Mesendoderm (in vitro differentiated cells): ENCODE data around the gene LRRC15.

Source experiments
- DNase-seq: peaks from one replicate; pipeline ENCODE4 v3.0.0; 2013
- H2AK5ac ChIP-seq: 2 replicates; pipeline ENCODE4 v1.6.1; 2013; ENCODE audit warnings: low read length, inconsistent platforms
- H2BK120ac ChIP-seq: 2 replicates; pipeline ENCODE4 v1.6.1; 2013; ENCODE audit warnings: low read depth, mild to moderate bottlenecking, low read length, moderate library complexity, mixed read lengths
- H2BK15ac ChIP-seq: replicated peaks from 2 replicates; pipeline ENCODE4 v1.6.1; 2013; ENCODE audit warnings: low read depth, mild to moderate bottlenecking, moderate library complexity
- H2BK5ac ChIP-seq: 2 replicates; pipeline ENCODE4 v1.6.1; 2013; ENCODE audit warnings: low read length, inconsistent platforms
- H3K18ac ChIP-seq: 2 replicates; pipeline ENCODE4 v1.6.1; 2013; ENCODE audit warnings: mild to moderate bottlenecking, low read length, mixed read lengths
- H3K23ac ChIP-seq: one replicate; pipeline ENCODE4 v1.6.1; 2013; ENCODE audit warnings: low read length
- H3K27ac ChIP-seq: 2 replicates; pipeline ENCODE4 v1.5.1; 2013; ENCODE audit warnings: low read depth, mild to moderate bottlenecking, inconsistent platforms, low read length, moderate library complexity
- H3K27me3 ChIP-seq: 2 replicates; pipeline ENCODE4 v1.6.1; 2013; ENCODE audit warnings: low read length, control low read depth, mild to moderate bottlenecking, inconsistent platforms; ENCODE audit not compliant: insufficient read depth, poor library complexity
- H3K36me3 ChIP-seq: 2 replicates; pipeline ENCODE4 v1.6.1; 2013; ENCODE audit warnings: low read length, inconsistent platforms; ENCODE audit not compliant: control insufficient read depth, insufficient read depth
- H3K4ac ChIP-seq: one replicate; pipeline ENCODE4 v1.6.1; 2013; ENCODE audit warnings: low read depth, mild to moderate bottlenecking, low read length, moderate library complexity
- H3K4me1 ChIP-seq: 2 replicates; pipeline ENCODE4 v1.6.1; 2013; ENCODE audit warnings: low read depth, low read length, inconsistent platforms; ENCODE audit not compliant: control insufficient read depth
- H3K4me2 ChIP-seq: 2 replicates; pipeline ENCODE4 v1.6.1; 2013; ENCODE audit warnings: low read length
- H3K4me3 ChIP-seq: 2 replicates; pipeline ENCODE4 v1.5.1; 2013; ENCODE audit warnings: mild to moderate bottlenecking, low read length
- H3K56ac ChIP-seq: one replicate; pipeline ENCODE4 v1.6.1; 2013; ENCODE audit warnings: low read length
- H3K79me1 ChIP-seq: 2 replicates; pipeline ENCODE4 v1.6.1; 2013; ENCODE audit warnings: low read length, inconsistent platforms
- H3K79me2 ChIP-seq: 2 replicates; pipeline ENCODE4 v1.6.1; 2013; ENCODE audit warnings: mild to moderate bottlenecking, low read length; ENCODE audit not compliant: control insufficient read depth, insufficient read depth
- H3K9ac ChIP-seq: 2 replicates; pipeline ENCODE4 v1.6.1; 2013; ENCODE audit warnings: low read length, inconsistent platforms
- H4K5ac ChIP-seq: one replicate; pipeline ENCODE4 v1.6.1; 2013; ENCODE audit warnings: low read length
- H4K8ac ChIP-seq: one replicate; pipeline ENCODE4 v1.6.1; 2013; ENCODE audit warnings: low read depth, mild to moderate bottlenecking, control low read depth, low read length, moderate library complexity
- WGBS: extraction: QIAGEN DNeasy Blood & Tissue Kit; methylation state at CpG from one replicate; pipeline ENCODE4 v1.1.7; 2013; ENCODE audit warnings: low lambda C conversion rate, missing lambda C conversion rate; ENCODE audit not compliant: insufficient coverage; ENCODE audit errors: extremely low coverage; 5-methylcytosine and 5-hydroxymethylcytosine counted together

The LRRC15 gene

GRCh38 chr3:194360568-194360967 is 9.0 kb downstream of the LRRC15 start:
- WGBS, result no CpG with 5 or more reads among the region's 18 CpGs
- H3K4me3 ChIP-seq, result no peak overlapping the region
- H2BK5ac ChIP-seq, result no peak overlapping the region
- no peaks in the 10 kb centered on the region for H3K79me1 ChIP-seq
- H3K27me3 ChIP-seq, result no peaks in the 10 kb centered on the region
- H3K36me3 ChIP-seq, result no peaks in the 10 kb centered on the region
- no peaks in the 10 kb centered on the region for H3K79me2 ChIP-seq
- no peak for DNase-seq
- no peak overlapping the region for H2BK120ac ChIP-seq
- no peak overlapping the region for H4K8ac ChIP-seq
- no peak overlapping the region for H3K23ac ChIP-seq
- H3K18ac ChIP-seq, result no peak overlapping the region
- H3K4me2 ChIP-seq, result no peak overlapping the region
- H3K27ac ChIP-seq, result no peak overlapping the region
- no peak overlapping the region for H2AK5ac ChIP-seq
- H3K9ac ChIP-seq, result no peak overlapping the region
- no peak overlapping the region for H4K5ac ChIP-seq
- no peak overlapping the region for H3K4ac ChIP-seq
- no peak overlapping the region for H2BK15ac ChIP-seq
- H3K4me1 ChIP-seq, result no peaks in the 10 kb centered on the region
- H3K56ac ChIP-seq, result no peak overlapping the region

- DNase-seq, result no peak
- Histone ChIP-seq H3K56ac (no peak overlapping the region), H3K27me3 (no peaks in the 10 kb centered on the region), H4K5ac (no peak overlapping the region), H3K4me3 (no peak overlapping the region), H3K27ac (no peak overlapping the region), H2BK5ac (no peak overlapping the region), H3K9ac (no peak overlapping the region), H3K18ac (no peak overlapping the region), H4K8ac (no peak overlapping the region), H3K36me3 (no peaks in the 10 kb centered on the region), H3K4me2 (no peak overlapping the region), H3K79me1 (no peaks in the 10 kb centered on the region), H2AK5ac (no peak overlapping the region), H2BK15ac (no peak overlapping the region), H3K23ac (no peak overlapping the region), H3K4ac (no peak overlapping the region), H3K79me2 (no peaks in the 10 kb centered on the region), H2BK120ac (no peak overlapping the region), H3K4me1 (no peaks in the 10 kb centered on the region)
- WGBS, result no CpG with 5 or more reads among the region's 11 CpGs
Measured at GRCh38 chr3:194357681-194358080, 11.9 kb downstream of the LRRC15 start.

GRCh38 chr3:194355379-194355778 is 14.2 kb downstream of the LRRC15 start:
- Histone ChIP-seq H3K9ac (no peak overlapping the region), H3K18ac (no peak overlapping the region), H4K5ac (no peak overlapping the region), H3K79me2 (no peaks in the 10 kb centered on the region), H3K36me3 (no peaks in the 10 kb centered on the region), H2AK5ac (no peak overlapping the region), H3K56ac (no peak overlapping the region), H3K27ac (no peak overlapping the region), H3K27me3 (no peaks in the 10 kb centered on the region), H2BK5ac (no peak overlapping the region), H2BK120ac (no peak overlapping the region), H3K4ac (no peak overlapping the region), H3K4me1 (no peaks in the 10 kb centered on the region), H3K4me2 (no peak overlapping the region), H4K8ac (no peak overlapping the region), H2BK15ac (no peak overlapping the region), H3K79me1 (no peaks in the 10 kb centered on the region), H3K23ac (no peak overlapping the region), H3K4me3 (no peak overlapping the region)
- no CpG with 5 or more reads among the region's 7 CpGs for WGBS
- no peak for DNase-seq

GRCh38 chr3:194354315-194354714 is 15.2 kb downstream of the LRRC15 start:
- no peaks in the 10 kb centered on the region for H3K79me1 ChIP-seq
- no peak for DNase-seq
- no peak overlapping the region for H3K4ac ChIP-seq
- H2BK120ac ChIP-seq, result no peak overlapping the region
- H3K4me1 ChIP-seq, result no peaks in the 10 kb centered on the region
- H3K4me3 ChIP-seq, result no peak overlapping the region
- no peaks in the 10 kb centered on the region for H3K27me3 ChIP-seq
- no peak overlapping the region for H3K56ac ChIP-seq
- no peaks in the 10 kb centered on the region for H3K79me2 ChIP-seq
- H2BK5ac ChIP-seq, result no peak overlapping the region
- H3K23ac ChIP-seq, result no peak overlapping the region
- H3K4me2 ChIP-seq, result no peak overlapping the region
- H3K9ac ChIP-seq, result no peak overlapping the region
- H3K27ac ChIP-seq, result no peak overlapping the region
- no CpG with 5 or more reads among the region's 2 CpGs for WGBS
- no peaks in the 10 kb centered on the region for H3K36me3 ChIP-seq
- no peak overlapping the region for H2AK5ac ChIP-seq
- no peak overlapping the region for H4K8ac ChIP-seq
- H4K5ac ChIP-seq, result no peak overlapping the region
- no peak overlapping the region for H3K18ac ChIP-seq
- no peak overlapping the region for H2BK15ac ChIP-seq

- H3K23ac ChIP-seq, result no peak overlapping the region
- no peaks in the 10 kb centered on the region for H3K79me2 ChIP-seq
- DNase-seq, result no peak
- no peaks in the 10 kb centered on the region for H3K79me1 ChIP-seq
- no peak overlapping the region for H3K56ac ChIP-seq
- no peak overlapping the region for H3K9ac ChIP-seq
- H2AK5ac ChIP-seq, result peak overlapping the region; percentile 92
- H3K4me1 ChIP-seq, result no peaks in the 10 kb centered on the region
- H3K4me2 ChIP-seq, result no peak overlapping the region
- H3K4me3 ChIP-seq, result no peak overlapping the region
- no peak overlapping the region for H3K18ac ChIP-seq
- no peak overlapping the region for H4K8ac ChIP-seq
- no peak overlapping the region for H4K5ac ChIP-seq
- H3K36me3 ChIP-seq, result no peaks in the 10 kb centered on the region
- no peak overlapping the region for H2BK5ac ChIP-seq
- 100% methylated on average over 4 of the region's 10 CpGs for WGBS
- no peak overlapping the region for H3K4ac ChIP-seq
- H3K27ac ChIP-seq, result no peak overlapping the region
- H2BK15ac ChIP-seq, result no peak overlapping the region
- H2BK120ac ChIP-seq, result no peak overlapping the region
- H3K27me3 ChIP-seq, result no peaks in the 10 kb centered on the region
Measured at GRCh38 chr3:194352667-194353246, 16.8 kb downstream of the LRRC15 start.

- Histone ChIP-seq H3K4me2 (no peak overlapping the region), H3K56ac (no peak overlapping the region), H3K36me3 (no peaks in the 10 kb centered on the region), H3K79me2 (no peaks in the 10 kb centered on the region), H2BK5ac (no peak overlapping the region), H2BK15ac (no peak overlapping the region), H3K9ac (no peak overlapping the region), H3K4ac (no peak overlapping the region), H4K8ac (no peak overlapping the region), H2BK120ac (no peak overlapping the region), H3K27ac (no peak overlapping the region), H3K23ac (no peak overlapping the region), H3K18ac (no peak overlapping the region), H3K27me3 (no peaks in the 10 kb centered on the region), H3K4me3 (no peak overlapping the region), H4K5ac (no peak overlapping the region), H3K79me1 (no peaks in the 10 kb centered on the region), H3K4me1 (no peaks in the 10 kb centered on the region), H2AK5ac (peak overlapping the region; percentile 22)
- no peak for DNase-seq
- WGBS, result 97% methylated on average over 13 of the region's 14 CpGs
Measured at GRCh38 chr3:194351952-194352536, 17.5 kb downstream of the LRRC15 start.
